ENCODE measurements around the gene WFIKKN1. TPM values are rescaled to one million over a fixed set of nuclear protein-coding genes. Genes with fewer than 3 reads are reported as not detected.
A peak's percentile ranks its signal among the peaks of the same experiment; 100 is the strongest.

WFIKKN1 gene
- 1 to 10 TPM; 1.1 to 2.2 (median 1.6) TPM for total RNA-seq
- long read RNA-seq, donor 1, full-length matches to known transcripts: 8 of 8 reads
- long read RNA-seq, donor 1, partial matches to known transcripts: 0 of 8 reads
- long read RNA-seq, donor 1, other reads (novel, unspliced or antisense): 0 of 8 reads
- long read RNA-seq, donor 2, full-length matches to known transcripts: 2 of 2 reads
- long read RNA-seq, donor 2, partial matches to known transcripts: 0 of 2 reads
- long read RNA-seq, donor 2, other reads (novel, unspliced or antisense): 0 of 2 reads

DNA sequence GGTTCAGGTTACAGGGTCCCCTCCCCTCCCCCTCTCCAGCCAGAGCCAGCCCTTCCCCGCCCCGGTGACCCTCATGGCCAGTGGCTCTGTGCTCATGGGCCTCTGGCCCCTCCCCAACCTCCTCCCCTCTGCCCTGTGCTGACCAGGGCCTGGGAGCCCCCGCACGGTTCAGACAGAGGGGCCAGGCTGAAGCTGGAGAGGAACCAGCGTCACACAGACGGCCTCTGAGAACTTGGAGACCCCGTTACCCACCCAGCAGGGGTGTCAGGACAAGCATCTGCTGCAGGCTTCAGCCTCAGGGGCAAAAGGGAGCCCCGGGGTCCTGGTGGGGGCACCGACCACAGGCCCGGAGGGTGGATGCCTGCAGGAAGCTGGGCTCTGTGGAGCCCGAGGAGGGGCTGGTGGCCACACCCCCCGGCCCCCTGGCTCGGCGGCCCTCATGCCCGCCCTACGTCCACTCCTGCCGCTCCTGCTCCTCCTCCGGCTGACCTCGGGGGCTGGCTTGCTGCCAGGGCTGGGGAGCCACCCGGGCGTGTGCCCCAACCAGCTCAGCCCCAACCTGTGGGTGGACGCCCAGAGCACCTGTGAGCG is at the start of gene WFIKKN1:
WFIKKN1 (plus strand) TSS at position 171 of the 591 bp plus-strand sequence; CDS start at position 440, 269 bp downstream.
- TF ChIP-seq CTCF (IDR thresholded peaks at IDR 0.05): no peak
- Histone ChIP-seq H3K4me3 (no peak within 1 kb of the TSS), H3K36me3 (ENCODE audit: low read depth) (no peaks in the 10 kb centered on the region), H3K4me1 (ENCODE audit: low read depth) (peaks cover 19% of the 10 kb centered on the region), H3K9me3 (no peaks in the 10 kb centered on the region)
- DNase-seq (peak; percentile 41 to 76 (median 70)), ATAC-seq (peak; percentile 16)
- intact Hi-C loops (cut with DNase I, micrococcal nuclease): no loop called here

DNA sequence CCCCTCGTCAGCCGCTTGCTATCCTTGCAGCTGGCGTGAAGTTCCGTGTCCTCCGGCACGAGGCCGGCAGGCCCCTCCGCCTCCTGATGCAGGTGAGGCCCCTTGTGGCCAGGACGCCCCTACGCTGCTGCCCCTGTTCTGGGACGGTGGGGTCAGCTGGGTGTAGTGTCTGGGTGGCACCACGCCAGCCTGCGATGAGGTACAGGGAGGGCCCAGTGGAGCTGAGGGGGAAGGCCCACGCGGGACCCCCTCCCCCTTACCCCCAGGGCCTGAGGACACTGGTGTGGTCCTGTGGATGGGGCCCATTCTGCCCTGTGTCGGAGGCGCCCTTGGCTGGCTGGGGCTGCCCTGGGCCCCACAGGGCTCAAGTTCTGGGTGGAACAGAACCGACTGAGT is 48.6 kb upstream of the WFIKKN1 start:
- Histone ChIP-seq H3K36me3 (ENCODE audit: low read depth) (no peaks in the 10 kb centered on the region), H3K9me3 (no peaks in the 10 kb centered on the region), H3K4me3 (no peak overlapping the region), H3K4me1 (ENCODE audit: low read depth) (peaks cover 4% of the 10 kb centered on the region)
- ATAC-seq (no peak), DNase-seq (no peak)
- intact Hi-C loops (cut with DNase I, micrococcal nuclease): no loop called here
- TF ChIP-seq CTCF (IDR thresholded peaks at IDR 0.05): no peak

DNA sequence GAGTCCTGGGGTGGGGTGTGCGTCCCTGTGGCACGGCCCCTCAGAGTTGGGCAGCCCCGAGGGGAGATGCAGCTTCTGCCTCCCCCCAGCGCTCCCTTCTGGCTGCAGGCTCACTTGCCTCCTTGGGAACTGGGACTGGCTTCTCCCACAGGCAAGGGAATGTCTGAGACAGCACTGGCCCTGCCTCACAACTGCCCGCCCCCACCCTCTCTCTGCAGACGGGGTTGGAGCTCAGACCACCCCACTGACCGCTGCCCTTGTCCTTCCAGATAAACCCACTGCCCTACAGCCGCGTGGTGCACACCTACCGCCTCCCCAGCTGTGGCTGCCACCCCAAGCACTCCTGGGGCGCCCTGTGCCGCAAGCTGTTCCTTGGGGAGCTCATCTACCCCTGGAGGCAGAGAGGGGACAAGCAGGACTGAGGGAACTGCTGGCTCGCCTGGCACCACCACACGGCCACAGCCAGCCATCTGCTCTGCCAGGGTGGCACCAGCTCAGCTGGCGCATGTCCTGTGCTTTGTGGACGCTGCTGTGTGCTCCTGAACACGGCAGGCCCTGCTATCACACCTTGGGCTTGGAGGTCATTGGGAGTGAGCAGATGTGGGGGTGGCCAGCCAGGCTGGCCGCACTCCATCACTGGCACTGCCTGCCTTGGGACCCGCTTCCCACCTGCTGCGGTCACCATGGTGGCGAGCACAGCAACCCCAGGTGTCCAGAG is 48.0 kb upstream of the WFIKKN1 start:
- no peaks in the 10 kb centered on the region for H3K36me3 ChIP-seq (ENCODE audit: low read depth)
- DNase-seq (no peak), ATAC-seq (no peak)
- TF ChIP-seq CTCF (IDR thresholded peaks at IDR 0.05): no peak
- H3K9me3 ChIP-seq: no peaks in the 10 kb centered on the region
- intact Hi-C loops (cut with DNase I, micrococcal nuclease): no loop called here
- peaks cover 7% of the 10 kb centered on the region for H3K4me1 ChIP-seq (ENCODE audit: low read depth)
- H3K4me3 ChIP-seq: no peak overlapping the region

DNA sequence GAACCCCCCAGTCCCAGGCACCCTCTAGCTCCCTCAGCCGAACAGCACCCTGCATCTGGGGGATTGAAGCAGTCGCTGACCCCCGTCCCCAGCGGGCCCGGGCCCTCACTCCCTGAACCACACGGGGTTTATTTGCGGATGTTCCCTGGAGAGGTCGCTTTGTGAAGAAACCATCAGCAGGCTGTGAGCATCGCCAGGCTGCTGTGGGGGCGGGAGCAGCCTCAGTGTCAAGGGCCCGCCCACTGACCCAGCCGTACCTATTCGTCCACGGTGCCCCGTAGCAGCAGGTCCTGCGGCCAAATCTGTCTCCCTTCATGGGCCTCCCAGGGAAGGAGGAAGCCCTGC is 47.3 kb upstream of the WFIKKN1 start:
- H3K4me3 ChIP-seq: no peak overlapping the region
- peaks cover 13% of the 10 kb centered on the region for H3K4me1 ChIP-seq (ENCODE audit: low read depth)
- TF ChIP-seq CTCF (IDR thresholded peaks at IDR 0.05): no peak
- intact Hi-C loops (cut with DNase I, micrococcal nuclease): no loop called here
- no peak for ATAC-seq
- no peaks in the 10 kb centered on the region for H3K9me3 ChIP-seq
- no peak for DNase-seq
- H3K36me3 ChIP-seq (ENCODE audit: low read depth): no peaks in the 10 kb centered on the region

- DNase-seq (no peak), ATAC-seq (no peak)
- no peak overlapping the region for H3K4me3 ChIP-seq
- TF ChIP-seq CTCF (IDR thresholded peaks at IDR 0.05): no peak
- intact Hi-C loops (cut with DNase I, micrococcal nuclease): no loop called here
- peaks cover 13% of the 10 kb centered on the region for H3K4me1 ChIP-seq (ENCODE audit: low read depth)
- no peaks in the 10 kb centered on the region for H3K36me3 ChIP-seq (ENCODE audit: low read depth)
- no peaks in the 10 kb centered on the region for H3K9me3 ChIP-seq
These were observed 46.8 kb upstream of the WFIKKN1 start for GRCh38 chr16:583815-584591.
